OCI-LY7 (cell line): ENCODE data around the gene PARD3B. TPM values are rescaled to one million over a fixed set of nuclear protein-coding genes. Genes with fewer than 3 reads are reported as not detected.

Experiments
- BruUV-seq: library from RNA; stranded (reverse); fragments of 400-500 nt; replicated peaks from 2 replicates; lab custom pipeline; 2021; lab: Mats Ljungman, UMichigan
- CTCF ChIA-PET: fragments of 300-600 bp; sonication (Branson Sonifier 250); formaldehyde crosslinking; loops from one replicate; lab custom pipeline; 2022; ENCODE audit warnings: antibody characterized with exemption; ENCODE audit not compliant: unreplicated experiment; lab: Charles Lee
- POLR2A ChIA-PET: fragments of 300-600 bp; sonication (Branson Sonifier 250); formaldehyde crosslinking; loops from one replicate; lab custom pipeline; 2022; ENCODE audit warnings: antibody characterized with exemption; lab: Charles Lee
- DNase-seq: peaks from one replicate; pipeline ENCODE4 v3.0.0-alpha.2; 2015; ENCODE audit warnings: low spot score
- H2AFZ ChIP-seq: fragments of 200-600 bp; sonication (generic), shearing (Covaris generic); 2 replicates; pipeline ENCODE4 v1.6.1; 2014; ENCODE audit warnings: mild to moderate bottlenecking, antibody characterized with exemption, low read length, moderate library complexity
- H3K27ac ChIP-seq: fragments of 200-600 bp; sonication (generic); 2 replicates; pipeline ENCODE4 v1.5.1; 2014; ENCODE audit warnings: mixed run types, low read depth, mild to moderate bottlenecking, moderate library complexity, low read length, inconsistent platforms; ENCODE audit not compliant: poor library complexity, severe bottlenecking
- H3K36me3 ChIP-seq: fragments of 200-600 bp; sonication (generic); 2 replicates; pipeline ENCODE4 v1.6.1; 2014; ENCODE audit warnings: mild to moderate bottlenecking, antibody characterized with exemption, low read length, moderate library complexity, mixed read lengths; ENCODE audit not compliant: insufficient read depth
- H3K4me1 ChIP-seq: fragments of 200-600 bp; sonication (generic); 2 replicates; pipeline ENCODE4 v1.5.1; 2014; ENCODE audit warnings: mild to moderate bottlenecking, low read length; ENCODE audit not compliant: insufficient read depth, poor library complexity, severe bottlenecking
- H3K4me2 ChIP-seq: fragments of 200-600 bp; sonication (generic); 2 replicates; pipeline ENCODE4 v1.6.1; 2014; ENCODE audit warnings: mild to moderate bottlenecking, low read length
- H3K4me3 ChIP-seq: fragments of 200-600 bp; sonication (generic); 2 replicates; pipeline ENCODE4 v1.5.1; 2014; ENCODE audit warnings: mild to moderate bottlenecking, low read depth, low read length; ENCODE audit not compliant: poor library complexity, severe bottlenecking
- H3K79me2 ChIP-seq: fragments of 200-600 bp; sonication (generic); 2 replicates; pipeline ENCODE4 v1.6.1; 2016; ENCODE audit warnings: low read depth, mild to moderate bottlenecking, low read length, moderate library complexity, mixed read lengths; ENCODE audit not compliant: insufficient read depth
- H3K9me2 ChIP-seq: fragments of 200-600 bp; sonication (generic); 2 replicates; pipeline ENCODE4 v1.6.1; 2016; ENCODE audit warnings: mild to moderate bottlenecking, low read length, mixed read lengths; ENCODE audit not compliant: insufficient read depth
- H3K9me3 ChIP-seq: fragments of 200-600 bp; sonication (generic); 2 replicates; pipeline ENCODE4 v1.6.1; 2014; ENCODE audit warnings: mild to moderate bottlenecking, mixed run types, low read length, mixed read lengths
- H4K20me1 ChIP-seq: fragments of 200-600 bp; sonication (generic); 2 replicates; pipeline ENCODE4 v1.6.1; 2014; ENCODE audit warnings: mild to moderate bottlenecking, antibody characterized with exemption, low read length, moderate library complexity, mixed read lengths; ENCODE audit not compliant: insufficient read depth
- CTCF ChIP-seq: fragments of 200-600 bp; sonication (generic); conservative IDR thresholded peaks from 2 replicates; pipeline ENCODE4 v1.5.1; 2014; ENCODE audit warnings: mild to moderate bottlenecking, antibody characterized with exemption, low read length, moderate library complexity, mixed read lengths
- EZH2phosphoT487 ChIP-seq: fragments of 200-600 bp; sonication (generic); IDR thresholded peaks from 2 replicates; pipeline ENCODE4 v1.6.1; 2018; ENCODE audit warnings: low read depth, borderline replicate concordance, mild to moderate bottlenecking, mixed run types, antibody characterized with exemption, low read length, moderate library complexity, mixed read lengths
- intact Hi-C: fragments of 100-400 bp; cut with micrococcal nuclease; formaldehyde crosslinking; loops from one replicate; pipeline ENCODE4 v1.10.0; 2022; ENCODE audit not compliant: unreplicated experiment
- total RNA-seq, 2 experiments: library from RNA; depleted of rRNA in 1 of 2; stranded (reverse); fragments of >200 nt in 1 of 2; shearing (Covaris generic) in 1 of 2; gene quantifications; 2 replicates each; pipeline ENCODE4 v1.2.3, GENCODE V29; 2014 to 2022

Gene PARD3B
- total RNA-seq, 2 experiments from 2014 or later, result not detected

- CTCF ChIA-PET, result no interaction called here
- BruUV-seq, result no TSS peak
These were observed 859.9 kb downstream of the PARD3B start for GRCh38 chr2:205405194-205405593.

GRCh38 chr2:205405752-205406151, 860.5 kb downstream of the PARD3B start:
- Histone ChIP-seq H3K9me3 (no peaks in the 10 kb centered on the region), H3K4me2 (no peak overlapping the region), H3K4me1 (no peaks in the 10 kb centered on the region), H3K27ac (no peak overlapping the region), H3K9me2 (no peaks in the 10 kb centered on the region), H2AFZ (no peak overlapping the region), H3K36me3 (no peaks in the 10 kb centered on the region), H4K20me1 (no peaks in the 10 kb centered on the region), H3K79me2 (no peaks in the 10 kb centered on the region), H3K4me3 (no peak overlapping the region)
- no peak for DNase-seq
- intact Hi-C loops, result no loop called here
- TF ChIP-seq CTCF, result no peak
- CTCF ChIA-PET, result no interaction called here
- POLR2A ChIA-PET, result no interaction called here
- no TSS peak for BruUV-seq

More at GRCh38 chr2:205405194-205405593, 859.9 kb downstream of the PARD3B start:
- TF ChIP-seq CTCF (no peak), EZH2phosphoT487 (no peak)
- Histone ChIP-seq H3K79me2 (no peaks in the 10 kb centered on the region), H3K36me3 (no peaks in the 10 kb centered on the region), H3K4me3 (no peak overlapping the region), H4K20me1 (no peaks in the 10 kb centered on the region), H2AFZ (no peak overlapping the region), H3K9me3 (no peaks in the 10 kb centered on the region), H3K4me1 (no peaks in the 10 kb centered on the region), H3K4me2 (no peak overlapping the region), H3K9me2 (no peaks in the 10 kb centered on the region), H3K27ac (no peak overlapping the region)
- no peak for DNase-seq
- POLR2A ChIA-PET, result interaction anchor here (0.9 kb wide), 1 partner anchor 15 kb away, joined by 3 read pairs; no protein-coding TSS in a partner anchor
- intact Hi-C loops, result no loop called here

- no peak for DNase-seq
- Histone ChIP-seq H3K36me3 (no peaks in the 10 kb centered on the region), H3K9me2 (no peaks in the 10 kb centered on the region), H3K27ac (no peak overlapping the region), H4K20me1 (no peaks in the 10 kb centered on the region), H2AFZ (no peak overlapping the region), H3K4me1 (no peaks in the 10 kb centered on the region), H3K9me3 (no peaks in the 10 kb centered on the region), H3K4me3 (no peak overlapping the region), H3K4me2 (no peak overlapping the region), H3K79me2 (no peaks in the 10 kb centered on the region)
- BruUV-seq, result no TSS peak
- intact Hi-C loops, result no loop called here
- TF ChIP-seq EZH2phosphoT487, result no peak
- no peak for TF ChIP-seq CTCF
- CTCF ChIA-PET, result no interaction called here
- POLR2A ChIA-PET, result interaction anchor here (0.6 to 0.8 kb wide), 2 partner anchors 44 to 601 kb away, joined by 3 read pairs; no protein-coding TSS in a partner anchor
These were observed 862.7 kb downstream of the PARD3B start for GRCh38 chr2:205407984-205408383.
